HG03460 (cell line): ENCODE results near the gene C2CD4C.
"Not testable (repeated sequence)": the region's sequence is repeated elsewhere in the genome, so short reads cannot be mapped to it uniquely, and the experiment has no call there.

ENCODE experiments used
- ATAC-seq: cut with Tn5 transposase; IDR thresholded peaks from one replicate; pipeline ENCODE4 v1.9.1; 2021; ENCODE audit not compliant: unreplicated experiment

C2CD4C gene, protein sequence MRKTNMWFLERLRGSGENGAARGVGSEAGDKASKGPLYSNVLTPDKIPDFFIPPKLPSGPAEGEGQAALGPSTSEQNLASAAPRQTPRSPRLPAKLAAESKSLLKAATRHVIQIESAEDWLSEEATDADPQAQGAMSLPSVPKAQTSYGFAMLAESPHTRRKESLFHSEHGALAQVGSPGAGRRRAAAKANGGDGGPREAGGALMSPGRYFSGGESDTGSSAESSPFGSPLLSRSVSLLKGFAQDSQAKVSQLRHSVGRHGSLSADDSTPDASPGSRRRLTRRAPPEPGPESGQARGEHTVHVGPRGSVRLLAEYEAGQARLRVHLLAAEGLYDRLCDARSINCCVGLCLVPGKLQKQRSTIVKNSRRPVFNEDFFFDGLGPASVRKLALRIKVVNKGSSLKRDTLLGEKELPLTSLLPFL

DNA sequence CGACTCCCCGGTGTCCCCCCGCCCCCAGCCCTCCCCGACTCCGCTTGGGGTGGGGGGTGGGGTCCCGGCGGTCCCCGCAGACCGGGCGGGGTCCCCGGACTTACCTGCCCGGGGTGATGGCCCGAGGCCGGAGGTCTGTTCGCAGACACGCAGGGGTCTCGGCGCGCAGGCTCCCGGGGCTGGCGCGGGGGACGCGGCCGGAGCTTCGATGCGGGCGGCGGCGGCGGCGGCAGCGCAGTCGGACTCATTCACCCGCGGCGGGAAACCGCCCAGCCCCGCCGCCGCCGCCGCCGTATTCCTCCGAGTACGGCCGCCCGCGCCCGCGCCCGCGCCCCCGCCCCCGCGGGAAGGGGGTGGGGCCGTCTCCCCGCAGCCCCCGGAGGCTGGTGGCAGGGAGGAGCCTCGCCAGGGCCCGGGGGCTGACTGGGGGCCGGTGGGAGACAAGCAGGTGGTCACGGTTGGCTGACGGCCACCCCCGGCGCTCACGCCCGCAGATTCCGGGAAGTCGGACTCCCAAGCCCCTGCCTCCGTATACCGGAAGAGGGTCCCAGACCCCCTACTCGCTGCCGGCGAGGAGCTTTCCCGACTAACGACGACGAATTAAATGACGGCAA lies at the start of gene C2CD4C:
C2CD4C (minus strand) TSS at position 246 of the 614 bp plus-strand sequence. CDS start 786 bp downstream, outside the sequence.
- no peak for ATAC-seq

DNA sequence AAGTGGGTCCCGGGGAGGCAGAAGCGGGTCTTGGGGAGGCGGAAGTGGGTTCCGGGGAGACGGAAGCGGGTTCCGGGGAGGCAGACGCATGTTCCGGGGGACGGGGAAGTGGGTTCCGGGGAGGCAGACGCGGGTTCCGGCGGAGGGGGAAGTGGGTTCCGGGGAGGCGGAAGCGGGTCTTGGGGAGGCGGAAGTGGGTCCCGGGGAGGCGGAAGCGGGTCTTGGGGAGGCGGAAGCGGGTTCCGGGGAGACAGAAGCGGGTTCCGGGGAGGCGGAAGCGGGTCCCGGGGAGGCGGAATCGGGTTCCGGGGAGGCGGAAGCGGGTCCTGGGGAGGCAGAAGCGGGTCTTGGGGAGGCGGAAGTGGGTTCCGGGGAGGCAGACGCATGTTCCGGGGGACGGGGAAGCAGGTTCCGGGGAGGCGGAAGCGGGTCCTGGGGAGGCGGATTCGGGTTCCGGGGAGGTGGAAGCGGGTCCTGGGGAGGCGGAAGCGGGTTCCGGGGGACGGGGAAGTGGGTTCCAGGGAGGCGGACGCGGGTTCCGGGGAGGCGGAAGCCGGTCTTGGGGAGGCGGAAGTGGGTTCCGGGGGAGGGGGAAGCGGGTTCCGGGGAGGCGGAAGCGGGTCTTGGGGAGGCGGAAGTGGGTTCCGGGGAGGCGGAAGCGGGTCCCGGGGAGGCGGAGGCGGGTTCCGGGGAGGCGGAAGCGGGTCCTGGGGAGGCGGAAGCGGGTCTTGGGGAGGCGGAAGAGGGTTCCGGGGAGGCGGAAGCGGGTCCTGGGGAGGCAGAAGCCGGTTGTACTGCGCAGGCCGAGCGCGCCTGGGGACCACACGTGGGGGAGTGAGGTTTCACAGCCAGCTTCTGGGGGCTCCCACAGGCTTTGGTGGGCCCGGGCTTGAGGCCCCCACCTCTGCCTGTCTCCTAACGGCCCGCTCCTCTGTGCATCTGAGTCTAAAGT lies 49.4 kb upstream of the C2CD4C start:
- ATAC-seq = no peak

DNA sequence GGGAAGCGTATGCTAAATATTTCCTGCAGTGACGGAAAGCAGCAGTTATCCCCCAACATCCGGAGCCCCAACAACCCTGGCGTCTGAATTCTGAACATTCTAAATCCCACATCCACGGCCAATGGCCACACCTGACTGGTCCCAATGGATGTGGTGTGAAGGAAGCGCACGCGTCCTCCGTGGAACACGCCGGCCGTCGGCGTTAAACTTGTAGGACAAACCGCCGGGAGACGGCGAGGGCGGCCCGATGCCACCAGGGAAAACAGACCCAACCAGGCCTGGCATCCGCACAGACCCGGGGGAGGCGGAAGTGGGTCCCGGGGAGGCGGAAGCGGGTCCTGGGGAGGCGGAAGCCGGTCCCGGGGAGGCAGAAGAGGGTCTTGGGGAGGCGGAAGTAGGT lies 48.7 kb upstream of the C2CD4C start:
- ATAC-seq = no peak

DNA sequence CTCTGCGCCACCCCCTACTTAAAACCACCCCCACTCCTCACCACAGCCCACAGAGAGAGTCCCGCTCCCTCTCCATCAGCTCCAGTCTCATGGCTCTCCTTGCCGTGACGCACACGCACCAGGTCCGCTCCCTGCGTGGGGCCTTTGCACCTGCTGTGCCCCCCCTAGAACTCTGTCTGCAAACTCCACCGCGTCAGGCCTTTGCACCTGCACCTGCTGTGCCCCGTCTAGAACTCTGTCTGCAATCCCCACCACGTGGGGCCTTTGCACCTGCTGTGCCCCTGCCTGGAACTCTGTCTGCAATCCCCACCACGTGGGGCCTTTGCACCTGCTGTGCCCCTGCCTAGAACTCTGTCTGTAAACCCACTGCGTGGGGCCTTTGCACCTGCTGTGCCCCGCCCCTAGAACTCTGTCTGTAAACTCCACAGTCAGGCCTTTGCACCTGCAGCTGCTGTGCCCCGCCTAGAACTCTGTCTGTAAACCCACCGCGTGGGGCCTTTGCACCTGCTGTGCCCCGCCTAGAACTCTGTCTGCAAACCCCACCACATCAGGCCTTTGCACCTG lies 47.7 kb upstream of the C2CD4C start:
- ATAC-seq = no peak

DNA sequence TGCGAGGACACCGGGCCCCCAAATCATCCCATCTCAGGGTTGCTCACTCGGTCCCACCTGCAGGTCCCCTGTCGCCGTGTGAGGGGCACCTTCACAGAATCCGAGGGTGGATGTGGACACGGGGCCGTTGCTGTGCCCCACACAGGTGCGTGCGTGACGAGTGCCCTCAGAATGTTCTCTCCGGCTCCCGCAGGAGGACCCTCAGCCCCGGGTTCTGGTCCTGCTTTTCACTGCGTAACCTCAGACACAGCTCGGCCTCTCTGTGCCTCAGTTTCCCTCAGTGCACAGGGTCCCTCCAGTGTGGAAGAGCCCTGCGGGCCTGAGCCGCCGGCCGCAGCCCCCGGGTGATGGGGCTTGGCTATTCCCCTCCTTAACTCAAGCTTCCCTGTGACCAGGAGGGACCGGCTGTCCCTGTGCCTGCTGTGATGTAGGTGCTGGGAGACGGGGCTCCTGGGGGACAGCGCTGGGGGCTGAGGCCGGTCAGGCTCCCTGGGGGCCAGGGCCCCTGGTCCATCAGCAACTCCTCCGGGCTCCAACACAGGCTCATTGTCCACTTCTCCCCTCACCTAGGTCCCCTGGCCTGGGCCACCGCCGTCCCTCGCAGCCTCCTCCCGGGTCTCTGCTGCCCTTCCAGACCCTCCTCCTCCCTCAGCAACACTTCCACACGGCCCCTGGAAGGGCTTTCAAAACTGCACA lies 47.1 kb upstream of the C2CD4C start:
- ATAC-seq = no peak

DNA sequence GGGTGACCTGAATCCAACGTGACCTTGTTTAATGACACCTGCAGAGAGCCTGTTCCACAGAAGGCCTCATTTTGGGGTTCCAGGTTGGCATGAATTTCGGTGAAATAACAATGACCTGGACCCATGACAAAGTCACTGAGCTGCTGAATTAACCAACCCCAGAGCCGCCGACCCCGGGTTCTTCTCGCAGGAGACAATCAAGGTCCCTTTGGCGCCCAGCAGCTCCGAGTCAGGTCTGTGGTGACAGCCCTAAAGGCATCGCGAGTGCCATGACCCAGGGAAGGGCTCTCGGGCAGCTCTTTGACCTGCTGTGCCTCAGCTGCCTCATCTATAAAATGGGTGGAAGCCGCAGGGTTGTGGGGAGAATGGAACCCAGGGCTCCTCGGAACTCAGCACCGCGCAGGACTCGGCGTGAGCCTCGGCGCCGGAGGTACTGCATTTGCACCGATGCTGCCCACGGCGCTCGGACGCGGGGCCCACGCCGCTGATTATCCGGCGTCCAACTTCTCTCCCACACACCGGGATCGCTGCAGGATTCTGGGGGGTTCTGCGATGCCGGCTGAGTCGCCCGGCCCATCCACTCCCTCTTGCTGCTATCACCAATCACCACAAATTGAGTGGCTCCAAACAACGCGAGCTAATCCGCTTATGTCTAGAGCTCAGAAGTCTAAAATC lies 46.2 kb upstream of the C2CD4C start:
- ATAC-seq = no peak

DNA sequence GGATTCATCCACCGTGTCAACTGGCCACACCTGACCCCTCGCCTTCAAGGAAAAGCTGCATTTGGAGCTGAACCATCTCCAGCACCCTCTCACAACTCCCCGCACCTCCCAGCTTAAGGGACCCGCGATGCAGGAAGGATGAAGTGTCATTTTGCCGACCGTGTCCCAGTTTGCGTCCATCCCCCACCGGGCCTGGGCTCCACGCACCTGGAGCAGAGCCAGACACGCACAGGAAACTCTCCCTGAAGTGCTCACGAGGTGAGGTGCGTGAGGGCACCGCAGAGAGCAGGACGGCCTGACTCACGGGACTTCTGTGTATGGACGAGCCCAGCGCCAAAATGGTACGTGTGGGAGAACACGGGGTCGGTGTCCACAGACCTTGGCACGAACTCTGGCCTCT lies 44.7 kb upstream of the C2CD4C start:
- ATAC-seq = no peak

- ATAC-seq = no peak
Observed at GRCh38 chr19:452829-453228, 43.9 kb upstream of the C2CD4C start.

GRCh38 chr19:450912-451481 lies 42.0 kb upstream of the C2CD4C start:
- not testable (repeated sequence) for ATAC-seq

DNA sequence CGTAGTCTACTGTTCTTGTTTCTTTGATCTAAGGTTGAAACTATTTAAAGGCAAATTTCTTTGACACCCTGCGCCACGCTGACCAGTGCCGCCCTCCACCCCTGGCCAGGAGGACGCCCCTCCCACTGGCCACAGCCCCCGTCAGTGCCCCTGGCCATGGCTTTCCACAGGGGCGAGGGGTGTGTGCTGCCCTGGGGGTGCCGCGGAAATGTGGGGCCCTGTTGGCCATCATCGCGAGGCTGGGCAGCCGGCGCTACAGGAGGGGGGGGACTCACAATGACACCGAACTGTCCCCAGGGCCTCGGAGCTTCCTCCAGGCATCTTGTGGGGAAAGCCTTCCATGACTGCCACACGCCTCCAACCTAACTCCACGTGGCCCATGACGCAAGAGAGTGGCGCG lies 41.0 kb upstream of the C2CD4C start:
- no peak for ATAC-seq

DNA sequence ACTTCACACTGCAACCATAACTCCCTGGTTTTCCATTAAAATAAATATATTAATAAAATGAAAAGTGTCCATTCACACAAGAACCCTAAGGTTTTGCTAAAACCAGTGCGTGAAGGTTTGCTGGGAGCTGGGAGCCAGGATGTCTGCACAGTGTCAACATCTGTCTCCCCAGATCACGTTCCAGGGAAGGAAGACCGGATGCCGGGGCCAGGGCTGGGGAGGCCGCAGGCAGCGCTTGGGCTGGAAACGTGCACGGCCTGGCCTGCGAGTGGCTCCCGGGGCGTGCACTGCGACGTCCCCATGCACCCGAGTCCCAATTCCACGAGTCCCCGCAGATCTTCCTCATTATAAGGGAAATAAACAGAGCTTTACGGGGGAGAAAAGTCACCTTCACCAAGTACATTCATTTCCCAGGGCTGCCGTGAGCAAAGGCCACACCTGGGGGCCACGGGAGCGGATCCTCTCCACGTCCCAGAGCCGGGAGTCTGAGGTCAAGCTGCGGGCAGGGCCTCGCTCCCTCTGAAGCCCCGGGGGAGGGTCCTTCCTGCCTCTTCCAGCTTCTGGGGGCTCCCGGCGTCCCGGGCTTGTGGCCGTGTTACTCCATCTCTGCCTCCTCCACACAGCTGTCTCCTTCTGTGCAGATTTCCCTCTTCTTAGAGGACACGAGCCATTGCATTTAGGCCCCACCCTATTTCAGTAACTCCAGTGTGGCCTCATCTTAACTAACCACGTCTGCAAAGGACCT lies 39.0 kb upstream of the C2CD4C start:
- no peak for ATAC-seq

DNA sequence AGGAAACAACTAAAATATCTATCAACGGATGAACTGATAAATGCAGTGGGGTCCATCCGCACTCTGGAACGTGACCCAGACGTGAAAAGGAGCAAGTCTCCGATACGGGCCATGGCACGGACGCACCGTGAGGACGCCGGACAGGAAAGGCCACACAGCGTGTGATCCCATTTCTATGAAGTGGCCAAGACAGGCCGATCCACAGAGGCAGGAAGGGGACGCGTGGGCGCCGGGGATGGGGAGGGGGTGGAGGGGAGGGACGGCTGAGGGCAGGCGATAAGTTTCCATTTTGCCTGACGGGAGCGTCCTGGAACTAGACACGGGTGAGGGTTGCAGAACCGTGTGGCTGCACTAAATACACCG lies 38.1 kb upstream of the C2CD4C start:
- no peak for ATAC-seq

DNA sequence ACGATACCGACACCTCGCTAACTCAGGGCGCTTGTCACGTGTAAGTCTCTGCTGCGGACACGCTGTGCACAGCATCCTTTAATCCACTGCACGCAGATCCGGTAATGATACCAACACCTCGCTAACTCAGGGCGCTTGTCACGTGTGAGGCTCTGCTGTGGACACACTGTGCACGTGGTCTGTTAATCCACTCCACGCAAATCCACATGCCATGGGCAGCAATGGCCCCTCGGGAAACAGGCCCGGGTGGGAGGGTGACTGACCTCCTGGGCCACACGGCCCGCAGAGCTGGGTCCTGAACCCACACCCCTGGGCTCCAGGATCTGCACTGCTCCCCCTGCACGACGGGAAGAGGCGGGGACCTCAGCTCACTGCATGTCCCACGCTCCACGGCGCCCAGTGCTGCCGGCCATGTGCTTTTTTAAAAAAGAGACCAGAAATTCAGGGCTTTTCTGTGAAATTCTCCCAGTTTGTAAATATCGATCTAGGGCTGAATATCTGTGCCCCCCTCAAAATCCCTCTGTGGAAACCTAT lies 35.8 kb upstream of the C2CD4C start:
- no peak for ATAC-seq

DNA sequence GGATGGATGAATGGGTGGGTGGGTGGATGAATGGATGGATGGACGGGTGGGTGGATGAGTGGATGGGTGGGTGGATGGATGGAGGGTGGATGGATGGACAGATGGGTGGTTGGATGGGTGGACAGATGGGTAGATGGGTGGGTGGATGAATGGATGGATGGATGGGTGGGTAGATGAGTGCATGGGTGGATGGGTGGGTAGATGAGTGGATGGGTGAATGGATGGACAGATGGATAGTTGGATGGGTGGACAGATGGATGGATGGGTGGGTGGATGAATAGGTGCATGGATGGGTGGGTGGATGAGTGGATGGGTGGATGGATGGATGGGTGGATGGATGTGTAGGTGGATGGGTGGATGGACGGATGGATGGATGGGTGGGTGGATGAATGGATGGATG lies 34.1 kb upstream of the C2CD4C start:
- ATAC-seq = no peak

GRCh38 chr19:442085-442484 lies 33.1 kb upstream of the C2CD4C start:
- no peak for ATAC-seq

GRCh38 chr19:441213-441836 lies 32.4 kb upstream of the C2CD4C start:
- no peak for ATAC-seq

DNA sequence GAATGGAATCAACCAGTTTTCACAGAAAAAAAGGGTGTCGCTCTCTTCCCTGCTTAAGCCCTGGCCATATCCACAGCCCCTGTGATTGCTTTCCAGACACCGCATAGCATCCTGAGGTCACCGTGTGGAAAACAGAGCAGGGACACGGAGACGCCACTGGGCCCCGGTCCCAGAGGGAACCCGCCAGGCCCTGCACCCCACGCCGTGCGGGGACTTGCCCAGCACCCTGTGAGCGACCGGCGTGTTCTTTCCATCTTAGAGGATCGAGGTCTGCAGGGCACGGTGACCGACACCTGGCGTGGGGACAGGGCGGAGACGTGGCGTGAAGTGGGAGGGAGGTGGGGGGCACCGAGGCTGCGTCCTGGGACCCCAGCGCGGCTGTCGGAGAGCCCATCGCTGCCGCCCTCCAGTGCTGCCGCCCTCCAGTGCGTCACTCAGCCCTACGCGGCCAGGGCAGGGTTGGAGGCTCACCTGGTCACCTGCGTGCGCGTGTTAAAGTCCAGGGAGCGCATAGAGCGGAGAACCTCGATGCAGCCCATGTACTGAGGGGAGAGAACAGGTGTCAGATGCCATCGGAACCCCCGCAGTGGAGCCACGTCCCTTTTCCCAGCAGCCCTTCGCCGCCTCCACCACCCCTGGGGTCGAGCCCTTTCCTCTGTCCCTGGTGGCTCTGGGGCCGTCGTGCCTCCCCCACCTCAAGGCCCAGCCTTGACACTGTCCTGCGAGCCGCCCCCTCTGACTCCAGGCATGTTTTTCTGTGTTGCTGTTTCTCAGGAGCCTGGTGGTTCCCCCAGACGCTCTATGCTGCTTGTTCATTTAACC lies 31.7 kb upstream of the C2CD4C start:
- no peak for ATAC-seq
